GM12891 (cell line): ENCODE results near the gene WFIKKN2.

ENCODE experiments used
- POLR2A ChIP-seq: IDR thresholded peaks from 2 replicates; pipeline ENCODE4 v1.6.1; 2011; ENCODE audit warnings: low read depth, low read length, control low read depth
- TAF1 ChIP-seq: IDR thresholded peaks from 2 replicates; pipeline ENCODE4 v1.6.1; 2011; ENCODE audit warnings: low read depth, low read length, control low read depth

- no peak for TF ChIP-seq POLR2A
- no peak for TF ChIP-seq TAF1
Measured at GRCh38 chr17:50818921-50819657, 16.3 kb upstream of the WFIKKN2 start.
